ENCODE data around the gene PDCD1. TPM values are rescaled to one million over a fixed set of nuclear protein-coding genes. Genes with fewer than 3 reads are reported as not detected.

PDCD1 gene
- total RNA-seq, 2 experiments from 2014 or later, result 9.5 to 11.4 TPM

GRCh38 chr2:241814643-241815476, 43.8 kb downstream of the PDCD1 start:
- Histone ChIP-seq H3K4me3 (ENCODE audit: low read length) (no peak overlapping the region), H3K36me3 (ENCODE audit: insufficient read depth, low read length) (no peaks in the 10 kb centered on the region), H3K27me3 (ENCODE audit: control insufficient read depth in 1 of 2, insufficient read depth in 2 of 2, low read length in 2 of 2) (no peaks in the 10 kb centered on the region), H3K9me3 (ENCODE audit: control insufficient read depth in 1 of 2, insufficient read depth in 1 of 2, low read length in 2 of 2) (no peaks in the 10 kb centered on the region), H3K27ac (ENCODE audit: low read depth in 1 of 2, low read length in 2 of 2) (no peak overlapping the region), H3K4me1 (ENCODE audit: insufficient read depth, low read length) (peaks cover 28% of the 10 kb centered on the region)
- Mint-ChIP-seq H3K4me1 (ENCODE audit: low read depth) (peaks cover 5% of the 10 kb centered on the region), H3K4me3 (no peak overlapping the region), H3K9me3 (no peaks in the 10 kb centered on the region), H3K27me3 (no peaks in the 10 kb centered on the region), H3K27ac (no peak overlapping the region), H3K36me3 (ENCODE audit: low read depth) (no peaks in the 10 kb centered on the region)
- TF ChIP-seq CTCF (IDR thresholded peaks at IDR 0.05), result no peak
- ATAC-seq (ENCODE audit: poor library complexity) (no peak), DNase-seq (peak in 1 of 14 experiments; percentile 23)
- CTCF ChIA-PET, result no interaction called here
- intact Hi-C loops (cut with DNase I, micrococcal nuclease), result loop anchor here in 1 of 2 experiments (10.0 kb wide), 1 partner anchor 50 kb away; the partner anchor contains the start of gene RTP5
- POLR2A ChIA-PET, result no interaction called here

- H3K36me3 ChIP-seq (ENCODE audit: insufficient read depth, low read length), result no peaks in the 10 kb centered on the region
Measured at GRCh38 chr2:241814393-241814642, 44.4 kb downstream of the PDCD1 start.

GRCh38 chr2:241813644-241814392, 44.9 kb downstream of the PDCD1 start:
- DNase-seq, result peak in 5 of 14 experiments; percentile 25 to 80 (median 49)
- ChIA-PET CTCF (no interaction called here), POLR2A (no interaction called here)

More at GRCh38 chr2:241814393-241814642, 44.4 kb downstream of the PDCD1 start:
- ATAC-seq (ENCODE audit: poor library complexity), result no peak
- intact Hi-C loops (cut with DNase I, micrococcal nuclease), result loop anchor here in 1 of 2 experiments (10.0 kb wide), 1 partner anchor 50 kb away; the partner anchor contains the start of gene RTP5
- peaks cover 3% of the 10 kb centered on the region for H3K27me3 Mint-ChIP-seq
- CTCF ChIA-PET, result no interaction called here
- no peak for TF ChIP-seq CTCF (IDR thresholded peaks at IDR 0.05)
- no peak overlapping the region for H3K4me3 Mint-ChIP-seq
- no peak for DNase-seq
- H3K4me1 Mint-ChIP-seq (ENCODE audit: low read depth), result peaks cover 5% of the 10 kb centered on the region
- H3K4me3 ChIP-seq (ENCODE audit: low read length), result no peak overlapping the region
- no peaks in the 10 kb centered on the region for H3K36me3 Mint-ChIP-seq (ENCODE audit: low read depth)
- H3K9me3 ChIP-seq (ENCODE audit: control insufficient read depth in 1 of 2, insufficient read depth in 1 of 2, low read length in 2 of 2), result no peaks in the 10 kb centered on the region
- POLR2A ChIA-PET, result no interaction called here
- peaks cover 28% of the 10 kb centered on the region for H3K4me1 ChIP-seq (ENCODE audit: insufficient read depth, low read length)
- no peaks in the 10 kb centered on the region for H3K27me3 ChIP-seq (ENCODE audit: control insufficient read depth in 1 of 2, insufficient read depth in 2 of 2, low read length in 2 of 2)
- H3K27ac Mint-ChIP-seq, result no peak overlapping the region
- H3K9me3 Mint-ChIP-seq, result no peaks in the 10 kb centered on the region
- no peak overlapping the region for H3K27ac ChIP-seq (ENCODE audit: low read depth in 1 of 2, low read length in 2 of 2)

More at GRCh38 chr2:241813644-241814392, 44.9 kb downstream of the PDCD1 start:
- no peaks in the 10 kb centered on the region for H3K9me3 Mint-ChIP-seq
- H3K27me3 Mint-ChIP-seq, result peaks cover 6% of the 10 kb centered on the region
- H3K4me3 ChIP-seq (ENCODE audit: low read length), result no peak overlapping the region
- no peaks in the 10 kb centered on the region for H3K27me3 ChIP-seq (ENCODE audit: control insufficient read depth in 1 of 2, insufficient read depth in 2 of 2, low read length in 2 of 2)
- H3K9me3 ChIP-seq (ENCODE audit: control insufficient read depth in 1 of 2, insufficient read depth in 1 of 2, low read length in 2 of 2), result no peaks in the 10 kb centered on the region
- H3K27ac Mint-ChIP-seq, result peak overlapping the region; percentile 44
- peaks cover 28% of the 10 kb centered on the region for H3K4me1 ChIP-seq (ENCODE audit: insufficient read depth, low read length)
- no peak overlapping the region for H3K27ac ChIP-seq (ENCODE audit: low read depth in 1 of 2, low read length in 2 of 2)
- H3K36me3 ChIP-seq (ENCODE audit: insufficient read depth, low read length), result no peaks in the 10 kb centered on the region
- TF ChIP-seq CTCF (IDR thresholded peaks at IDR 0.05), result no peak
- no peaks in the 10 kb centered on the region for H3K36me3 Mint-ChIP-seq (ENCODE audit: low read depth)
- peak overlapping the region; percentile 11 for H3K4me3 Mint-ChIP-seq
- peaks cover 5% of the 10 kb centered on the region for H3K4me1 Mint-ChIP-seq (ENCODE audit: low read depth)
- intact Hi-C loops (cut with DNase I, micrococcal nuclease), result loop anchor here in 1 of 2 experiments (10.0 kb wide), 1 partner anchor 51 kb away; the partner anchor contains the start of gene RTP5
- ATAC-seq (ENCODE audit: poor library complexity), result peak; percentile 83
